K562 (cell line): ENCODE measurements around the gene CPT1C. TPM values are rescaled to one million over a fixed set of nuclear protein-coding genes. Genes with fewer than 3 reads are reported as not detected.

Experiments
- HNRNPLL ChIP-seq: fragments of 200-400 bp; formaldehyde crosslinking; IDR thresholded peaks from 2 replicates; pipeline ENCODE4 v1.6.1; 2017; ENCODE audit warnings: low read length, low read depth, mild to moderate bottlenecking; ENCODE audit not compliant: poor library complexity, severe bottlenecking
- HSF4 ChIP-seq: fragments of 250-450 bp; sonication (Bioruptor Pico); IDR thresholded peaks from 2 replicates; pipeline ENCODE4 v2.1.2; 2022; ENCODE audit warnings: mild to moderate bottlenecking, moderate library complexity, borderline replicate concordance
- LARP7 ChIP-seq: fragments of 450-650 bp; IDR thresholded peaks from 2 replicates; pipeline ENCODE4 v1.6.1; 2016
- RBM17 ChIP-seq: fragments of 200-400 bp; formaldehyde crosslinking; IDR thresholded peaks from 2 replicates; pipeline ENCODE4 v1.6.1; 2017; ENCODE audit warnings: low read depth, mild to moderate bottlenecking, low read length, borderline replicate concordance
- YY1 ChIP-seq, 3 experiments: IDR thresholded peaks; 2 replicates each; pipeline ENCODE4 v1.6.1; 2011; ENCODE audit warnings: low read length in 2 of 3, mild to moderate bottlenecking in 2 of 3, moderate library complexity in 2 of 3, borderline replicate concordance in 1 of 3, control low read depth in 1 of 3, low read depth in 1 of 3; ENCODE audit not compliant: insufficient read depth in 3 of 3, insufficient replicate concordance in 2 of 3, control insufficient read depth in 1 of 3, insufficient read length in 1 of 3; ENCODE audit errors: extremely low read depth in 1 of 3
- ZNF124 ChIP-seq: sonication (generic); formaldehyde crosslinking; IDR thresholded peaks from 2 replicates; pipeline ENCODE4 v1.8.1; 2022; ENCODE audit warnings: missing genetic modification reagents
- polyA plus RNA-seq, 8 experiments: library from polyadenylated mRNA; depleted of rRNA in 4 of 8; stranded (reverse) in 5 of 8; unstranded in 3 of 8; fragments of >200 nt; fragmentation: Nextera tagmentation in 2 of 8; fragmentation: Illumina TruSeq in 1 of 8; extraction: Ambion mirVana in 2 of 8; extraction: Trizol in 1 of 8; gene quantifications; 2 replicates each; pipeline versions ENCODE4 v1.2.1 to v1.2.3, GENCODE V29; 2011 to 2014; ENCODE audit warnings: inconsistent platforms in 1 of 8, missing spikeins in 1 of 8
- total RNA-seq, 7 experiments: library from RNA; depleted of rRNA in 6 of 7; stranded (reverse); fragments of >200 nt in 6 of 7; fragmentation: Illumina TruSeq in 2 of 7; extraction: Trizol in 2 of 7; gene quantifications; 2 replicates each; pipeline versions ENCODE4 v1.2.1 to v1.2.3, GENCODE V29; 2011 to 2021; ENCODE audit warnings: low replicate concordance in 1 of 7
- TF ChIP-seq, protein P1 (sequence below), 2 experiments: fragments of 450-650 bp in 1 of 2; sonication (generic) in 1 of 2; formaldehyde crosslinking in 1 of 2; IDR thresholded peaks; 2 replicates each; pipeline versions ENCODE4 v1.7.1 to v1.9.0; 2016 to 2022; ENCODE audit warnings: inconsistent platforms in 1 of 2, mild to moderate bottlenecking in 1 of 2, missing genetic modification reagents in 1 of 2
- TF ChIP-seq, protein P2 (sequence below): sonication (generic); formaldehyde crosslinking; IDR thresholded peaks from 2 replicates; pipeline ENCODE4 v1.8.1; 2023; ENCODE audit warnings: mild to moderate bottlenecking, missing genetic modification reagents
- TF ChIP-seq, protein P3 (sequence below): fragments of 450-650 bp; formaldehyde crosslinking; IDR thresholded peaks from 2 replicates; pipeline ENCODE4 v1.4.0; 2022; ENCODE audit warnings: missing genetic modification characterization
- TF ChIP-seq, protein P4 (sequence below): fragments of 450-650 bp; formaldehyde crosslinking; IDR thresholded peaks from 2 replicates; pipeline ENCODE4 v1.4.0; 2022; ENCODE audit warnings: missing genetic modification characterization

The CPT1C gene
- total and polyA plus RNA-seq, 9 of the 15 experiments (the other 6 are each of a cell fraction or from before 2014, with no cell fraction given): 1.9 to 12.3 (median 3.0) TPM

DNA sequence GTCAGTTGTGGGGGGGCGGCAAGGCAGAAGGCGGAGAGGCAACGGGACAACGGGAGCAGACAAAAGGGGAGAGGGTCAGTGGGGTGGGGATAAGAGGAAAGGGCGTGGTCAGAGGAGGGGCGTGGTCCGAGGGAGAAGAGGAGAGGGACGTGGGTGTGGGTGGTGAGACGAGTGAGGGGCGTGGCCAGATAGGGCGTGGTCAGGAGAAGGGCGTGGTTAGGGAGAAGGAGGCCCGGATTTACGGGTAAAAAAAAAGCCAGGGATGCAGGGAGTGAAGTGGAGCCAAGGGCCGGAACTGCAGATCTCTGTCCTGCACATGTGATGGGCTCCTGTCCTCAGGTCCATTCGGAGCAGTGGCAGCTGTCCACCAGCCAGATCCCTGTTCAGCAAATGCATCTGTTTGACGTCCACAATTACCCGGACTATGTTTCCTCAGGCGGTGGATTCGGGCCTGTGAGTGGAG lies 21.5 kb downstream of the CPT1C start (continued):
- TF ChIP-seq, protein P1, sequence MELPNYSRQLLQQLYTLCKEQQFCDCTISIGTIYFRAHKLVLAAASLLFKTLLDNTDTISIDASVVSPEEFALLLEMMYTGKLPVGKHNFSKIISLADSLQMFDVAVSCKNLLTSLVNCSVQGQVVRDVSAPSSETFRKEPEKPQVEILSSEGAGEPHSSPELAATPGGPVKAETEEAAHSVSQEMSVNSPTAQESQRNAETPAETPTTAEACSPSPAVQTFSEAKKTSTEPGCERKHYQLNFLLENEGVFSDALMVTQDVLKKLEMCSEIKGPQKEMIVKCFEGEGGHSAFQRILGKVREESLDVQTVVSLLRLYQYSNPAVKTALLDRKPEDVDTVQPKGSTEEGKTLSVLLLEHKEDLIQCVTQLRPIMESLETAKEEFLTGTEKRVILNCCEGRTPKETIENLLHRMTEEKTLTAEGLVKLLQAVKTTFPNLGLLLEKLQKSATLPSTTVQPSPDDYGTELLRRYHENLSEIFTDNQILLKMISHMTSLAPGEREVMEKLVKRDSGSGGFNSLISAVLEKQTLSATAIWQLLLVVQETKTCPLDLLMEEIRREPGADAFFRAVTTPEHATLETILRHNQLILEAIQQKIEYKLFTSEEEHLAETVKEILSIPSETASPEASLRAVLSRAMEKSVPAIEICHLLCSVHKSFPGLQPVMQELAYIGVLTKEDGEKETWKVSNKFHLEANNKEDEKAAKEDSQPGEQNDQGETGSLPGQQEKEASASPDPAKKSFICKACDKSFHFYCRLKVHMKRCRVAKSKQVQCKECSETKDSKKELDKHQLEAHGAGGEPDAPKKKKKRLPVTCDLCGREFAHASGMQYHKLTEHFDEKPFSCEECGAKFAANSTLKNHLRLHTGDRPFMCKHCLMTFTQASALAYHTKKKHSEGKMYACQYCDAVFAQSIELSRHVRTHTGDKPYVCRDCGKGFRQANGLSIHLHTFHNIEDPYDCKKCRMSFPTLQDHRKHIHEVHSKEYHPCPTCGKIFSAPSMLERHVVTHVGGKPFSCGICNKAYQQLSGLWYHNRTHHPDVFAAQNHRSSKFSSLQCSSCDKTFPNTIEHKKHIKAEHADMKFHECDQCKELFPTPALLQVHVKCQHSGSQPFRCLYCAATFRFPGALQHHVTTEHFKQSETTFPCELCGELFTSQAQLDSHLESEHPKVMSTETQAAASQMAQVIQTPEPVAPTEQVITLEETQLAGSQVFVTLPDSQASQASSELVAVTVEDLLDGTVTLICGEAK (IDR thresholded peaks at IDR 0.05): 0 out of 2 replicates have a peak, but pooled peaks have one; percentile 28
- TF ChIP-seq, protein P1 (CRISPR knock-in tag; IDR thresholded peaks at IDR 0.05): no peak
- TF ChIP-seq, protein P2, sequence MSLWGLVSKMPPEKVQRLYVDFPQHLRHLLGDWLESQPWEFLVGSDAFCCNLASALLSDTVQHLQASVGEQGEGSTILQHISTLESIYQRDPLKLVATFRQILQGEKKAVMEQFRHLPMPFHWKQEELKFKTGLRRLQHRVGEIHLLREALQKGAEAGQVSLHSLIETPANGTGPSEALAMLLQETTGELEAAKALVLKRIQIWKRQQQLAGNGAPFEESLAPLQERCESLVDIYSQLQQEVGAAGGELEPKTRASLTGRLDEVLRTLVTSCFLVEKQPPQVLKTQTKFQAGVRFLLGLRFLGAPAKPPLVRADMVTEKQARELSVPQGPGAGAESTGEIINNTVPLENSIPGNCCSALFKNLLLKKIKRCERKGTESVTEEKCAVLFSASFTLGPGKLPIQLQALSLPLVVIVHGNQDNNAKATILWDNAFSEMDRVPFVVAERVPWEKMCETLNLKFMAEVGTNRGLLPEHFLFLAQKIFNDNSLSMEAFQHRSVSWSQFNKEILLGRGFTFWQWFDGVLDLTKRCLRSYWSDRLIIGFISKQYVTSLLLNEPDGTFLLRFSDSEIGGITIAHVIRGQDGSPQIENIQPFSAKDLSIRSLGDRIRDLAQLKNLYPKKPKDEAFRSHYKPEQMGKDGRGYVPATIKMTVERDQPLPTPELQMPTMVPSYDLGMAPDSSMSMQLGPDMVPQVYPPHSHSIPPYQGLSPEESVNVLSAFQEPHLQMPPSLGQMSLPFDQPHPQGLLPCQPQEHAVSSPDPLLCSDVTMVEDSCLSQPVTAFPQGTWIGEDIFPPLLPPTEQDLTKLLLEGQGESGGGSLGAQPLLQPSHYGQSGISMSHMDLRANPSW: no peak
- TF ChIP-seq ZNF124 (CRISPR knock-in tag): no peak
- no peak for TF ChIP-seq YY1 (IDR thresholded peaks at IDR 0.05; ENCODE audit: borderline replicate concordance in 1 of 3, control insufficient read depth in 1 of 3, extremely low read depth in 1 of 3, insufficient read depth in 3 of 3, insufficient read length in 1 of 3, insufficient replicate concordance in 2 of 3, low read depth in 1 of 3, low read length in 2 of 3)
- no peak for TF ChIP-seq RBM17
- TF ChIP-seq HNRNPLL: peak; percentile 28
- TF ChIP-seq LARP7: peak; percentile 88; the same call in 1 of the 2 replicates
- TF ChIP-seq, protein P3, sequence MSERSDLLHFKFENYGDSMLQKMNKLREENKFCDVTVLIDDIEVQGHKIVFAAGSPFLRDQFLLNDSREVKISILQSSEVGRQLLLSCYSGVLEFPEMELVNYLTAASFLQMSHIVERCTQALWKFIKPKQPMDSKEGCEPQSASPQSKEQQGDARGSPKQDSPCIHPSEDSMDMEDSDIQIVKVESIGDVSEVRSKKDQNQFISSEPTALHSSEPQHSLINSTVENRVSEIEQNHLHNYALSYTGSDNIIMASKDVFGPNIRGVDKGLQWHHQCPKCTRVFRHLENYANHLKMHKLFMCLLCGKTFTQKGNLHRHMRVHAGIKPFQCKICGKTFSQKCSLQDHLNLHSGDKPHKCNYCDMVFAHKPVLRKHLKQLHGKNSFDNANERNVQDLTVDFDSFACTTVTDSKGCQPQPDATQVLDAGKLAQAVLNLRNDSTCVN (CRISPR knock-in tag): peak; percentile 80; the same call in 1 of the 2 replicates
- no peak for TF ChIP-seq HSF4 (CRISPR knock-in tag)
- TF ChIP-seq, protein P4, sequence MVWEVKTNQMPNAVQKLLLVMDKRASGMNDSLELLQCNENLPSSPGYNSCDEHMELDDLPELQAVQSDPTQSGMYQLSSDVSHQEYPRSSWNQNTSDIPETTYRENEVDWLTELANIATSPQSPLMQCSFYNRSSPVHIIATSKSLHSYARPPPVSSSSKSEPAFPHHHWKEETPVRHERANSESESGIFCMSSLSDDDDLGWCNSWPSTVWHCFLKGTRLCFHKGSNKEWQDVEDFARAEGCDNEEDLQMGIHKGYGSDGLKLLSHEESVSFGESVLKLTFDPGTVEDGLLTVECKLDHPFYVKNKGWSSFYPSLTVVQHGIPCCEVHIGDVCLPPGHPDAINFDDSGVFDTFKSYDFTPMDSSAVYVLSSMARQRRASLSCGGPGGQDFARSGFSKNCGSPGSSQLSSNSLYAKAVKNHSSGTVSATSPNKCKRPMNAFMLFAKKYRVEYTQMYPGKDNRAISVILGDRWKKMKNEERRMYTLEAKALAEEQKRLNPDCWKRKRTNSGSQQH (CRISPR knock-in tag): peak; percentile 85
